ENCODE measurements around the gene CXCL16.
A peak's percentile ranks its signal among the peaks of the same experiment; 100 is the strongest.
"Not testable (repeated sequence)": the region's sequence is repeated elsewhere in the genome, so short reads cannot be mapped to it uniquely, and the experiment has no call there.

CXCL16 gene

DNA sequence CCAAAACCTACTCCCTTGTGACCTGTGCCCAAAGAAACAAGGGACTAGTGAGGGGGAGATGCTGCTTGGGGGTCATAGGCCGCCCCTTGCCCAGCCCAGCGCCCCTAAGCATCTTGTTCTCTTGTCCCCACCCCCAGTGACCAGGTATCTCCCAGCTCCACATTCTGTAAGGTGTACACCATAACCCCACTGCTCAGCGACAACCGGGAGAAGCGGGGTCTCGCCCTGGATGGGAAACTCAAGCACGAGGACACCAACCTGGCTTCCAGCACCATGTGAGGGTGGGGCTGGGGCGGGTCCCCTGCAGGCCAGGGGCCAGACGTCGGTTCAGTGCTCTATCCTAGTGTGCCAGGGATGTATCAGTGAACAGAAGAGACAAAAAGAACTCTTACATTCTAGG lies 20.6 kb downstream of the CXCL16 start:
- TF ChIP-seq, protein P1, sequence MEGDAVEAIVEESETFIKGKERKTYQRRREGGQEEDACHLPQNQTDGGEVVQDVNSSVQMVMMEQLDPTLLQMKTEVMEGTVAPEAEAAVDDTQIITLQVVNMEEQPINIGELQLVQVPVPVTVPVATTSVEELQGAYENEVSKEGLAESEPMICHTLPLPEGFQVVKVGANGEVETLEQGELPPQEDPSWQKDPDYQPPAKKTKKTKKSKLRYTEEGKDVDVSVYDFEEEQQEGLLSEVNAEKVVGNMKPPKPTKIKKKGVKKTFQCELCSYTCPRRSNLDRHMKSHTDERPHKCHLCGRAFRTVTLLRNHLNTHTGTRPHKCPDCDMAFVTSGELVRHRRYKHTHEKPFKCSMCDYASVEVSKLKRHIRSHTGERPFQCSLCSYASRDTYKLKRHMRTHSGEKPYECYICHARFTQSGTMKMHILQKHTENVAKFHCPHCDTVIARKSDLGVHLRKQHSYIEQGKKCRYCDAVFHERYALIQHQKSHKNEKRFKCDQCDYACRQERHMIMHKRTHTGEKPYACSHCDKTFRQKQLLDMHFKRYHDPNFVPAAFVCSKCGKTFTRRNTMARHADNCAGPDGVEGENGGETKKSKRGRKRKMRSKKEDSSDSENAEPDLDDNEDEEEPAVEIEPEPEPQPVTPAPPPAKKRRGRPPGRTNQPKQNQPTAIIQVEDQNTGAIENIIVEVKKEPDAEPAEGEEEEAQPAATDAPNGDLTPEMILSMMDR (IDR thresholded peaks at IDR 0.05; ENCODE audit: borderline replicate concordance, control extremely low read depth, extremely low read depth, insufficient read depth, missing control alignments): no peak
- in situ Hi-C loops (cut with MboI; ENCODE audit: low sequenced_read_pairs, unreplicated experiment): loop anchor here (10.0 kb wide), 1 partner anchor 166 kb away; no protein-coding TSS in a partner anchor
- no peak for DNase-seq (ENCODE audit: low spot score)

DNA sequence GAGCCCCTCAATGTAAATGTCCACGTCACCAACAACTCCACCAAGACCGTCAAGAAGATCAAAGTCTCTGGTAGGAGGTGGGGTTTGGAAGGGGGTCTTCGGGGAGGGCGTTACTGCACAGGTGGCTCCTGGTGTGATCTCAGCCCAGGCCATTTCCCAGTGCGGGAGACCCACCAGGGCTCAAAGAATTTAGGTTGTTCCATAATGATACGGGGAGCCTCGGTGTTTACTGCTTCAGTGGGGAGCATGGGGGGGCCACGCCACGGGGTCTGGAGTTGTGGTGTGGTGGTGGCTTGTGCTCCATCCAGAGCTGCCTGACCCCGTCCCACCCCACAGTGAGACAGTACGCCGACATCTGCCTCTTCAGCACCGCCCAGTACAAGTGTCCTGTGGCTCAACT lies 21.5 kb downstream of the CXCL16 start:
- TF ChIP-seq, protein P1 (IDR thresholded peaks at IDR 0.05; ENCODE audit: borderline replicate concordance, control extremely low read depth, extremely low read depth, insufficient read depth, missing control alignments): no peak
- in situ Hi-C loops (cut with MboI; ENCODE audit: low sequenced_read_pairs, unreplicated experiment): loop anchor here (10.0 kb wide), 1 partner anchor 167 kb away; no protein-coding TSS in a partner anchor
- DNase-seq (ENCODE audit: low spot score): no peak

DNA sequence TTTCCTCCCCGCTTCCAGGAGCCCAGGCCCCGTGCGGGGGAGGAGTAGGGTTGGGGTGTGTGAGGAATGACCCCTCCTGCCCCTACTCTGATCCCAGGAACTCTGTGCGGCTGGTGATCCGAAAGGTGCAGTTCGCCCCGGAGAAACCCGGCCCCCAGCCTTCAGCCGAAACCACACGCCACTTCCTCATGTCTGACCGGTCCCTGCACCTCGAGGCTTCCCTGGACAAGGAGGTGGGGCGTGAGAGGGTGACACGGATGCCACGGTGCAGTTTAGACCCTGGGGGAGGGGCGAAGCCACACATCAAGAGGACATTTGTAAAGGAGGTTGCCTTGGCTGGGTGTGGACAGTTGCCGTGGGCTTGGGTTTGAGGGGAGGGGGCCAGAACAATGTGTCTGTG lies 21.9 kb downstream of the CXCL16 start:
- in situ Hi-C loops (cut with MboI; ENCODE audit: low sequenced_read_pairs, unreplicated experiment): loop anchor here (10.0 kb wide), 1 partner anchor 167 kb away; no protein-coding TSS in a partner anchor
- TF ChIP-seq, protein P1 (IDR thresholded peaks at IDR 0.05; ENCODE audit: borderline replicate concordance, control extremely low read depth, extremely low read depth, insufficient read depth, missing control alignments): no peak
- no peak for DNase-seq (ENCODE audit: low spot score)

DNA sequence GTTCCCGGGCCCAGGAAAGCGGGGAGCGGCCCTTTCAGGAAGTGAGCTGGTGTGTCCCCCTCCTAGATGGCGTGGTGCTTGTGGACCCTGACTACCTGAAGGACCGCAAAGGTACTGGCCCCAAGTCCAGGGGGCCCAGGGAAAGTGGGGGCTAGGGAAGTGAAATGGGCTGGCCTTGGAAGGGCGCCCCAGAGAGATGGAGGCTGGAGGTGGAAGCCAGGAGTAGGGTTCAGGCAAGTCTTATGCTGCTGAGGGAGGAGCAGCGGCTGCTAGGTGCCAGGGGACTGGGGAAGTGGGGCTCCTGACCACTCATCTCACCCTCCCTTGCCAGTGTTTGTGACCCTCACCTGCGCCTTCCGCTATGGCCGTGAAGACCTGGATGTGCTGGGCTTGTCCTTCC lies 23.6 kb downstream of the CXCL16 start:
- TF ChIP-seq, protein P1 (IDR thresholded peaks at IDR 0.05; ENCODE audit: borderline replicate concordance, control extremely low read depth, extremely low read depth, insufficient read depth, missing control alignments): no peak
- in situ Hi-C loops (cut with MboI; ENCODE audit: low sequenced_read_pairs, unreplicated experiment): loop anchor here (10.0 kb wide), 1 partner anchor 169 kb away; no protein-coding TSS in a partner anchor
- no peak for DNase-seq (ENCODE audit: low spot score)

DNA sequence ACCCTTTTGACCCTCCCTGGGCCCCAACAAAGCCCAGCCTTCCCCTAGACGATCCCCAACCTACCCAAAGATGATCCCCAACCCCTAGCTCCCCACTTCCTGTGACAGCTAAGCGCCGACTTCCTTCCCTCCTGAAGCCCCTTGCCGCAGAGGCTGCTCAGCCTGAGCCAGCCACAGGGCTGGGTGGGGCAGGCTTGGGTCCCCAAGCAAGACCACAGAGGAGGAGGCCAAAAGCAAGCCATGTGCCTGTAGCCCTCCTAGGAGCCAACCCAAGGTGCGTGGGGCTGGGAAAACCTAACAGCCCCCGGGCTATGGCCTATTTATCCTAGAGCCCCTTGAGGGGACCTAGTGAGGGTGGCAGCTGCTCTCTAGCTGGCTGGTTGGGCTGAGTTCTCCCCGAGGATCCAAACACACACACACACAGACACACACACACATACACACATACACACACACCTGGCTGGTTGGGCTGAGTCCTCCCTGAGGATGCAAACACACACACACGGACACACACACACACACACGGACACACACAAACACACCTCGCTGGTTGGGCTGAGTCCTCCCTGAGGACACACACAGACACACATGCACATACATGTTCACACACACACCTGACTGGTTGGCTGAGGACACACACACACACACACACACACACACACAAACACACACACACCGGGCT lies 24.5 kb downstream of the CXCL16 start:
- in situ Hi-C loops (cut with MboI; ENCODE audit: low sequenced_read_pairs, unreplicated experiment): loop anchor here (10.0 kb wide), 1 partner anchor 170 kb away; no protein-coding TSS in a partner anchor
- TF ChIP-seq, protein P1 (IDR thresholded peaks at IDR 0.05; ENCODE audit: borderline replicate concordance, control extremely low read depth, extremely low read depth, insufficient read depth, missing control alignments): no peak
- DNase-seq (ENCODE audit: low spot score): peak; percentile 61

DNA sequence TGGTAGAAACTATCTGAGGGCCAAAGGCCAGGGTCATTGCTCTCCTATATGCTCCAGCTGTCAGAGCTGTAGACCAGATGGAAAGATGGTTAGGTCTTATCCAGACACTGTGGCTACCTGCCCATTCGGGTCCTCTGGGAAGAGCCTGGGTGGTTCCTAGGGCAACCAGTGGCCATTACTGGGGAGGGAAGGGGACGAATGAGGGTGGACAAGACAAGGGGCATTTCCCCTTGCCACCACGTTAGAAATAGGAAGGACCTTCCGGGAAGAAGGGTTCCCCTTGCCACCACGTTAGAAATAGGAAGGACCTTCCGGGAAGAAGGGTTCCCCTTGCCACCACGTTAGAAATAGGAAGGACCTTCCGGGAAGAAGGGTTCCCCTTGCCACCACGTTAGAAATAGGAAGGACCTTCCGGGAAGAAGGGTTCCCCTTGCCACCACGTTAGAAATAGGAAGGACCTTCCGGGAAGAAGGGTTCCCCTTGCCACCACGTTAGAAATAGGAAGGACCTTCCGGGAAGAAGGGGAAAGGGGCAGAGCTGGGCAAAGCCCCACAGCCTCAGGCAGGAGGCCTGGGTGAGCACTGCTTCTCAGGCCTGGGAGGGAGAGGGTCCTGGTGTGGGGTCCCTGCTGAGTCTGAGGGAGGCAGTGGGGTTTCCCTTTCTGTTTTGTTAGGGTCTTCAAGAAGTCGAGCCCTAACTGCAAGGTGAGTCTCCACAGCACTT lies 25.2 kb downstream of the CXCL16 start:
- in situ Hi-C loops (cut with MboI; ENCODE audit: low sequenced_read_pairs, unreplicated experiment): loop anchor here (10.0 kb wide), 1 partner anchor 170 kb away; no protein-coding TSS in a partner anchor
- DNase-seq (ENCODE audit: low spot score): not testable (repeated sequence)

DNA sequence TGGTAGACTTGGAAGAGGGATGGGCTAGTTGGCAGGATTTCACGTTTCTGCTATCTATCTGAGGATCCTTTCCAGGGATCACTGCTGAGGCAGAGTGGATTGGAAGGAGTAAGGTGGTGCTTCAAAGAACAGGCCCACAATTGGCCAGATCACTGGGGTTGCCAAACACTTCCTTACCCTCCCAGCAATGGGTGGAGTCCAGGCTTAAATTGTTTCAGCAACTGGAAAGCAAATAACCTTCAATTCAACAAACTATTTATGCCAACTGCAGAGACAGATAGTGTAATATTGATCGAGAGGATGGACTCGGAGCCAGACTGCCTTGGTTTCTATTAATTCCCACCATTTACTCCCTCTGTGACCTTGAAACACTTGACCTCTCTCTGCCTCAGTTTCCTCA lies 27.2 kb downstream of the CXCL16 start:
- TF ChIP-seq, protein P1 (IDR thresholded peaks at IDR 0.05; ENCODE audit: borderline replicate concordance, control extremely low read depth, extremely low read depth, insufficient read depth, missing control alignments): no peak
- DNase-seq (ENCODE audit: low spot score): no peak
- in situ Hi-C loops (cut with MboI; ENCODE audit: low sequenced_read_pairs, unreplicated experiment): loop anchor here (10.0 kb wide), 1 partner anchor 172 kb away; no protein-coding TSS in a partner anchor

Data from GM13976 (cell line).